ENCODE measurements around the gene MTRF1. TPM values are rescaled to one million over a fixed set of nuclear protein-coding genes. Genes with fewer than 3 reads are reported as not detected.

The MTRF1 gene
- total and polyA plus RNA-seq, 9 of the 15 experiments (the other 6 are each of a cell fraction or from before 2014, with no cell fraction given) = 12.5 to 33.7 (median 20.1) TPM

DNA sequence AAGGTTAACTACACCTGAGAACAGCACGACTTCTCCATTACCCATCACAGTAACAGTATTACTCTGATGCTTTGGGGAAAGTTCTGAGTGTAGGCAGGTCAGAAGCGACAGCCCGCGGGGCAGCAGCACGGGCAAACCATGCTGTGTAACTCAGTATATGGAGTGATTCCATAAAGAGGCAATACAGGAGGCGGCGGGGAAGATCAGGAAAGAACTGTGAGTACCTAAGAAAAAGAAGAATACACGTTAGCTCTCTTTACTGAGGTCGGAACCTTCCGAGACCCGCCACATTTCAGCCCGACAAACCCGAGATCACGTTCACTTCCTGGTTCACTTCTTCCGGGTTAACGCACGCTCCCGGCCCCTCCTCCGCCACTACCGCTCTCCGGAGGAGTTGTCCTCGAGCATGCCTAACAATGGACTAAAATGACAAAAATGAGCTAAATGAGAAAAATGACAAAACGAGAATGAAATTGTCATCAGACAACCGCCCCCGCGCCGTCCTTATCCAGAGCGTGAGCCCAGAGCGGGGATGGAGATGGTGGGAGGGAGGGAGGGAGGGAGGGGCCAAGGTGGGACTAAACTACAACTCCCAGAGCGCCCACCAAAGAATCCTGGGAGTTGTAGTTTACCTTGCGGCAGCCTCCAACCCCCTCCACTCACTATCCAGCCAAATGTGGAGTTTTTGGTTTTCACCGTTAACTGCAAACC, at the start of gene MTRF1 (continued):
- TF ChIP-seq, protein P1, sequence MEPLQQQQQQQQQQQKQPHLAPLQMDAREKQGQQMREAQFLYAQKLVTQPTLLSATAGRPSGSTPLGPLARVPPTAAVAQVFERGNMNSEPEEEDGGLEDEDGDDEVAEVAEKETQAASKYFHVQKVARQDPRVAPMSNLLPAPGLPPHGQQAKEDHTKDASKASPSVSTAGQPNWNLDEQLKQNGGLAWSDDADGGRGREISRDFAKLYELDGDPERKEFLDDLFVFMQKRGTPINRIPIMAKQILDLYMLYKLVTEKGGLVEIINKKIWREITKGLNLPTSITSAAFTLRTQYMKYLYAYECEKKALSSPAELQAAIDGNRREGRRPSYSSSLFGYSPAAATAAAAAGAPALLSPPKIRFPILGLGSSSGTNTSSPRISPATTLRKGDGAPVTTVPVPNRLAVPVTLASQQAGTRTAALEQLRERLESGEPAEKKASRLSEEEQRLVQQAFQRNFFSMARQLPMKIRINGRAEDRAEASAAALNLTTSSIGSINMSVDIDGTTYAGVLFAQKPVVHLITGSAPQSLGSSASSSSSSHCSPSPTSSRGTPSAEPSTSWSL (CRISPR knock-in tag; IDR thresholded peaks at IDR 0.05; ENCODE audit: borderline replicate concordance) = no peak
- TF ChIP-seq TFAM (CRISPR knock-in tag; conservative IDR thresholded peaks at IDR 0.05) = no peak
- TF ChIP-seq ZNF174 (CRISPR knock-in tag; IDR thresholded peaks at IDR 0.05) = no peak
- no peak for TF ChIP-seq RFX7 (CRISPR knock-in tag; IDR thresholded peaks at IDR 0.05)
- TF ChIP-seq CHCHD3 (CRISPR knock-in tag; IDR thresholded peaks at IDR 0.05) = no peak
- no peak for TF ChIP-seq CBFA2T2 (conservative IDR thresholded peaks at IDR 0.05)
- TF ChIP-seq NCOR1 (IDR thresholded peaks at IDR 0.05) = no peak
- TF ChIP-seq, protein P2, sequence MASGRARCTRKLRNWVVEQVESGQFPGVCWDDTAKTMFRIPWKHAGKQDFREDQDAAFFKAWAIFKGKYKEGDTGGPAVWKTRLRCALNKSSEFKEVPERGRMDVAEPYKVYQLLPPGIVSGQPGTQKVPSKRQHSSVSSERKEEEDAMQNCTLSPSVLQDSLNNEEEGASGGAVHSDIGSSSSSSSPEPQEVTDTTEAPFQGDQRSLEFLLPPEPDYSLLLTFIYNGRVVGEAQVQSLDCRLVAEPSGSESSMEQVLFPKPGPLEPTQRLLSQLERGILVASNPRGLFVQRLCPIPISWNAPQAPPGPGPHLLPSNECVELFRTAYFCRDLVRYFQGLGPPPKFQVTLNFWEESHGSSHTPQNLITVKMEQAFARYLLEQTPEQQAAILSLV (tag; IDR thresholded peaks at IDR 0.05) = no peak
- TF ChIP-seq TARDBP (IDR thresholded peaks at IDR 0.05) = no peak
- TF ChIP-seq CREB3 (tag; conservative IDR thresholded peaks at IDR 0.05; ENCODE audit: low read depth) = no peak
- TF ChIP-seq CCNT2 (IDR thresholded peaks at IDR 0.05; ENCODE audit: borderline replicate concordance, extremely low read depth, insufficient read length, low read depth, low read length) = no peak
- TF ChIP-seq, protein P3, sequence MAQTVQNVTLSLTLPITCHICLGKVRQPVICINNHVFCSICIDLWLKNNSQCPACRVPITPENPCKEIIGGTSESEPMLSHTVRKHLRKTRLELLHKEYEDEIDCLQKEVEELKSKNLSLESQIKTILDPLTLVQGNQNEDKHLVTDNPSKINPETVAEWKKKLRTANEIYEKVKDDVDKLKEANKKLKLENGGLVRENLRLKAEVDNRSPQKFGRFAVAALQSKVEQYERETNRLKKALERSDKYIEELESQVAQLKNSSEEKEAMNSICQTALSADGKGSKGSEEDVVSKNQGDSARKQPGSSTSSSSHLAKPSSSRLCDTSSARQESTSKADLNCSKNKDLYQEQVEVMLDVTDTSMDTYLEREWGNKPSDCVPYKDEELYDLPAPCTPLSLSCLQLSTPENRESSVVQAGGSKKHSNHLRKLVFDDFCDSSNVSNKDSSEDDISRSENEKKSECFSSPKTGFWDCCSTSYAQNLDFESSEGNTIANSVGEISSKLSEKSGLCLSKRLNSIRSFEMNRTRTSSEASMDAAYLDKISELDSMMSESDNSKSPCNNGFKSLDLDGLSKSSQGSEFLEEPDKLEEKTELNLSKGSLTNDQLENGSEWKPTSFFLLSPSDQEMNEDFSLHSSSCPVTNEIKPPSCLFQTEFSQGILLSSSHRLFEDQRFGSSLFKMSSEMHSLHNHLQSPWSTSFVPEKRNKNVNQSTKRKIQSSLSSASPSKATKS (CRISPR knock-in tag; IDR thresholded peaks at IDR 0.05) = no peak
- TF ChIP-seq, protein P4, sequence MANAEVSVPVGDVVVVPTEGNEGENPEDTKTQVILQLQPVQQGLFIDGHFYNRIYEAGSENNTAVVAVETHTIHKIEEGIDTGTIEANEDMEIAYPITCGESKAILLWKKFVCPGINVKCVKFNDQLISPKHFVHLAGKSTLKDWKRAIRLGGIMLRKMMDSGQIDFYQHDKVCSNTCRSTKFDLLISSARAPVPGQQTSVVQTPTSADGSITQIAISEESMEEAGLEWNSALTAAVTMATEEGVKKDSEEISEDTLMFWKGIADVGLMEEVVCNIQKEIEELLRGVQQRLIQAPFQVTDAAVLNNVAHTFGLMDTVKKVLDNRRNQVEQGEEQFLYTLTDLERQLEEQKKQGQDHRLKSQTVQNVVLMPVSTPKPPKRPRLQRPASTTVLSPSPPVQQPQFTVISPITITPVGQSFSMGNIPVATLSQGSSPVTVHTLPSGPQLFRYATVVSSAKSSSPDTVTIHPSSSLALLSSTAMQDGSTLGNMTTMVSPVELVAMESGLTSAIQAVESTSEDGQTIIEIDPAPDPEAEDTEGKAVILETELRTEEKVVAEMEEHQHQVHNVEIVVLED (CRISPR knock-in tag; IDR thresholded peaks at IDR 0.05) = peak; percentile 41; the same call in 1 of the 2 replicates
- no peak for TF ChIP-seq FOXK2 (conservative IDR thresholded peaks at IDR 0.05 in 1 of 2, IDR thresholded peaks at IDR 0.05 in 1 of 2; ENCODE audit: low read depth in 2 of 2)
- TF ChIP-seq NFRKB (IDR thresholded peaks at IDR 0.05; ENCODE audit: low read depth) = no peak
- TF ChIP-seq USF2 (CRISPR knock-in tag; IDR thresholded peaks at IDR 0.05) = no peak
- no peak for TF ChIP-seq SAP30 (IDR thresholded peaks at IDR 0.05; ENCODE audit: borderline replicate concordance, insufficient read depth, low read depth, low read length, poor library complexity, severe bottlenecking)
- TF ChIP-seq ERF (CRISPR knock-in tag; IDR thresholded peaks at IDR 0.05) = no peak
- TF ChIP-seq TOE1 (IDR thresholded peaks at IDR 0.05; ENCODE audit: borderline replicate concordance) = no peak
- TF ChIP-seq TOE1 (CRISPR knock-in tag; IDR thresholded peaks at IDR 0.05; ENCODE audit: borderline replicate concordance, low read depth) = no peak
